ENCODE measurements around the gene NPR1.

GRCh38 chr1:153679337-153680119 is 1.0 kb downstream of the NPR1 start:
- TF ChIP-seq EZH2 (IDR thresholded peaks at IDR 0.05; ENCODE audit: insufficient read depth, poor library complexity, severe bottlenecking) (peak; percentile 73), EZH2phosphoT487 (IDR thresholded peaks at IDR 0.05; ENCODE audit: insufficient read depth, low read depth) (no peak)
